Esophagus muscularis mucosa (tissue), 4 donors: ENCODE measurements around the gene TANC1. TPM values are rescaled to one million over a fixed set of nuclear protein-coding genes. Genes with fewer than 3 reads are reported as not detected.
A peak's percentile ranks its signal among the peaks of the same experiment; 100 is the strongest.

Experiments
- DNase-seq: peaks from one replicate; pipeline ENCODE4 v3.0.0-alpha.2; 2017; ENCODE audit errors: extremely low spot score
- H3K27ac ChIP-seq, 4 donors: fragments of 200-600 bp; sonication (generic); replicated peaks in 1 of 4; 1 replicate in 3 of 4; 2 replicates in 1 of 4; pipeline ENCODE4 v1.5.1; 2016 to 2019; ENCODE audit warnings: mild to moderate bottlenecking in 1 of 4
- H3K27me3 ChIP-seq, 4 donors: fragments of 200-600 bp; sonication (generic); one replicate each; pipeline versions ENCODE4 v1.5.1 to v1.6.0; 2016 to 2019
- H3K36me3 ChIP-seq, 4 donors: fragments of 200-600 bp; sonication (generic); one replicate each; pipeline ENCODE4 v1.5.1; 2016 to 2019
- H3K4me1 ChIP-seq, 4 donors: fragments of 200-600 bp; sonication (generic); one replicate each; pipeline ENCODE4 v1.5.1; 2016 to 2019
- H3K4me3 ChIP-seq, 4 donors: fragments of 200-600 bp; sonication (generic); 1 replicate in 2 of 4; 2 replicates in 2 of 4; pipeline ENCODE4 v1.5.1; 2016 to 2019; ENCODE audit warnings: mild to moderate bottlenecking in 4 of 4, moderate library complexity in 1 of 4
- H3K9me3 ChIP-seq, 4 donors: fragments of 200-600 bp; sonication (generic); 1 replicate in 3 of 4; 2 replicates in 1 of 4; pipeline ENCODE4 v1.5.1; 2016 to 2019
- CTCF ChIP-seq, 3 experiments: fragments of 200-600 bp in 2 of 3; fragments of 450-650 bp in 1 of 3; sonication (generic) in 2 of 3; IDR thresholded peaks; one replicate each; pipeline ENCODE4 v1.5.1; 2017 to 2019; ENCODE audit warnings: antibody characterized with exemption in 3 of 3, mild to moderate bottlenecking in 2 of 3, moderate library complexity in 1 of 3
- EP300 ChIP-seq: sonication (generic); formaldehyde crosslinking; IDR thresholded peaks from one replicate; pipeline ENCODE4 v1.6.1; 2017; ENCODE audit warnings: antibody characterized with exemption
- POLR2A ChIP-seq: fragments of 450-650 bp; IDR thresholded peaks from one replicate; pipeline ENCODE4 v1.6.1; 2017; ENCODE audit warnings: antibody characterized with exemption, moderate library complexity, mild to moderate bottlenecking, low read depth
- POLR2AphosphoS5 ChIP-seq, 2 donors: sonication (generic); formaldehyde crosslinking; IDR thresholded peaks; one replicate each; pipeline ENCODE4 v1.6.1; 2017; ENCODE audit warnings: antibody characterized with exemption in 2 of 2
- WGBS: methylation state at CpG from one replicate; pipeline ENCODE4 v1.1.5; 2018; 5-methylcytosine and 5-hydroxymethylcytosine counted together
- intact Hi-C: fragments of 100-400 bp; cut with DNase I; formaldehyde crosslinking; loops from one replicate; pipeline ENCODE4 v1.15.1; 2023
- total RNA-seq, 4 donors: library from RNA; depleted of rRNA; stranded (reverse); fragments of >200 nt; gene quantifications; one replicate each; pipeline versions ENCODE4 v1.1.0 to v1.2.1, GENCODE V29; 2016

TANC1 gene
- total RNA-seq, 4 donors from 2014 or later = 34.3 to 54.0 (median 52.9) TPM

DNA sequence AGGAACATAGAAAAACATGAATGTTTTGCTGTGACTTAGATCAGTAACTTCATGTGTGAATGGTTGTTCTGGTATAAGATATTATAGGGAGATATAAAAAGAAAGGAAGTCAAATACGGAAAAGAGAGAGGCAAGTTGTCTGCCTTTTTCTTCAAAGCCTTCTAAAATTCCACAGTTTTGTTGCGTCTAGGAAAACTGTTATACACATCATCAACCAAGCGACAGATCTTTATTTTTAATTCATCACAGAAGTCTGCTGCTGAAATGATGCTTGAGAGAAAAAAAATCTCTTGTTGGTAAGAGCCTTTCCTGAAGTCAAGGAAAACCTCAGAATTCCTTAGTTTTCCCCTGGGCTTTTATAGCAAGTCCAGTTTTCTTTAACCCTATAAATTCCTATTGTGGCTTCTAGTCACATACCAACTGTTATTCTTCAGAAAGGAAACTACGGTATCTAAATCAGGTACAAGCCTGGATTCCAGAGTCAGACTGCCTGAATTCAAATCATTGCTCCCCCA, 36.3 kb upstream of the TANC1 start:
- 76% methylated on average over 4 of the region's 4 CpGs for WGBS
- DNase-seq = no peak
- H3K27me3 ChIP-seq = no peaks in the 10 kb centered on the region
- no peak for TF ChIP-seq POLR2A
- TF ChIP-seq EP300 = no peak
- TF ChIP-seq CTCF (IDR thresholded peaks at IDR 0.05) = no peak
- TF ChIP-seq POLR2AphosphoS5 (IDR thresholded peaks at IDR 0.05) = no peak
- H3K4me1 ChIP-seq = peaks cover 0 to 6% (median 2%) of the 10 kb centered on the region in 4 donors
- H3K9me3 ChIP-seq = peaks cover 0 to 10% (median 0%) of the 10 kb centered on the region in 4 donors
- no peak overlapping the region for H3K27ac ChIP-seq
- H3K4me3 ChIP-seq = no peak overlapping the region
- H3K36me3 ChIP-seq = no peaks in the 10 kb centered on the region
- intact Hi-C loops = no loop called here

DNA sequence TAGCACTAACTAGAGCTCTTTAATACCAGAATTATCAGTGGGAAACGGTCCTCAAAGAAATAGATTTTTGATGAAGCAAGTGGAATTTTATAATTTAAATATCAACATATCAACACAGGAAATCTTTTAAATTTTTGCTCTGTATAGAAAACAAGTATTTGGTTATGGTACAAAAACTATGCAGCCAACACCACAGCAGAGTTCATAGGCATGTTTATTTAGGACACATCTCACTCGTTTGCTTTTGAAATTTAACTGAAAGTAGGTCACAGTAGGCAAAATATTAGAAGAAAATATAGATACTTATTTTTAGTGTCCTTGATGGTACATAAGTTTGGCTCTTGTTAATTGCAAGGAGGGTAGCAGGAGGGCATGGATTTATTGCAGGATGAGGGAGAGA, 34.3 kb upstream of the TANC1 start:
- TF ChIP-seq POLR2A = no peak
- intact Hi-C loops = no loop called here
- 77% methylated on average over 2 of the region's 2 CpGs for WGBS

DNA sequence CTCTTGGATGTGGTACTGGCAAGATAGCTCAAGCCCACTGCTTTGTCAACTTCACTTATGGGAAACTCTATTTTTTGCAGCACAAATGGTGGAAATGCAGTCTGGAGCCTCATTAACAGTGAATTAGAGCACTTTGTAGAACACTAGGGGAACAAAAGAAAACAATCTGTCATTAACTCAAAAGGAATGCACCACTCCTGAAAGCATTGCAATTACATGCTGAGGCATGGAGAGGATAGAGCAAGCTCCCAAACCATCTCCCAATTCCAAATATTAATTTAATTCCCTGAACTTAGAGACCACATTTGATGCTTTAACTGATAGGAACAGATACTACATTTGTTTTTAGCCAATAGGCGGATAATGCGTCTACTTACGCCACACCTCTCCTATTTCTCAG, 32.8 kb upstream of the TANC1 start:
- WGBS = 95% methylated on average over 3 of the region's 3 CpGs
- intact Hi-C loops = no loop called here
- TF ChIP-seq POLR2A = no peak
- TF ChIP-seq CTCF (IDR thresholded peaks at IDR 0.05) = no peak

More for the DNA sequence above, 34.3 kb upstream of the TANC1 start:
- Histone ChIP-seq H3K27me3 (no peaks in the 10 kb centered on the region), H3K27ac (no peak overlapping the region), H3K4me3 (no peak overlapping the region), H3K36me3 (no peaks in the 10 kb centered on the region), H3K4me1 (peaks cover 0 to 7% (median 2%) of the 10 kb centered on the region in 4 donors), H3K9me3 (peaks cover 0 to 7% (median 0%) of the 10 kb centered on the region in 4 donors)
- no peak for DNase-seq

DNA sequence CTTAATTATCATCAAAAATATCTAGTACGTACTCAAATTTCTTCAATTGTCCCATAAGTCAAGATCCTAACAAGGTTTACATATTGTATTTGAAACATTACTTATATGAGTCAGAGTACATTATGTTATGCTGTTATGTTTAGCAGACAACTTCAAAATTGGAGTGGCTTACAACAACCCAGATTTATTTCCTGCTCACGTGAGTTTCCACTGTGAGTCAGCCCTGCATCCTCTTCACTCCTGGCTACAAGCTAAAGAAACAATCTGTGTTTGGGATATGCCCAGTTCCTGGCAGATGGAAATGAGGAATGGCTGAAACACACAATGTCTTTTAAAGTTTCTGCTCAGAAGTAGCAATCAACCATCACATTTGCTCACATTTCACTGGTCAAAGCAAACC, 31.5 kb upstream of the TANC1 start:
- Histone ChIP-seq H3K9me3 (no peaks in the 10 kb centered on the region), H3K36me3 (no peaks in the 10 kb centered on the region), H3K4me1 (peaks cover 0 to 7% (median 2%) of the 10 kb centered on the region in 4 donors), H3K27ac (no peak overlapping the region), H3K27me3 (no peaks in the 10 kb centered on the region), H3K4me3 (no peak overlapping the region)
- WGBS = 43% methylated on average over 2 of the region's 2 CpGs
- intact Hi-C loops = no loop called here
- no peak for DNase-seq
- TF ChIP-seq POLR2A = no peak
- TF ChIP-seq POLR2AphosphoS5 (IDR thresholded peaks at IDR 0.05) = peak; percentile 59 to 72

More for the DNA sequence above, 32.8 kb upstream of the TANC1 start:
- no peaks in the 10 kb centered on the region for H3K27me3 ChIP-seq
- H3K4me3 ChIP-seq = no peak overlapping the region
- H3K9me3 ChIP-seq = no peaks in the 10 kb centered on the region
- no peak overlapping the region for H3K27ac ChIP-seq
- H3K36me3 ChIP-seq = no peaks in the 10 kb centered on the region
- peak; percentile 17 for DNase-seq
- H3K4me1 ChIP-seq = peaks cover 0 to 7% (median 2%) of the 10 kb centered on the region in 4 donors

DNA sequence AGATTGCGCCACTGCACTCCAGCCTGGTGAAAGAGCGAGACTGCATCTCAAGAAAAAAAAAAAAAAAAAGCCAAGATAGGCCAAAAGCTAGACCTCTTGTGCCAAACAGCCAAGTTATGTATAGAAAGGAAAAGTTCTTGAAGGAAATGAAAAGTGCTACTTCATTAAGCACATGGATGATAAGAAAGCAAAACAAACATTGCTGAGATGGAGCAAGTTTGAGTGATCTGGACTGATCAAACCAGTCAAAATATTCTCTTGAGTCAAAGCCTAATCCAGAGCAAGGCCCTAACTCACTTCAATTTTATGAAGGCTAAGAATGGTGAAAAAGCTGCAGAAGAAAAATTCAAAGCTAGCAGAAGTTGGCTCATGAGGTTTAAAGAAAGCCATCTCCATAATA, 28.1 kb upstream of the TANC1 start:
- Histone ChIP-seq H3K4me1 (peaks cover 0 to 7% (median 2%) of the 10 kb centered on the region in 4 donors), H3K27me3 (no peaks in the 10 kb centered on the region), H3K9me3 (no peaks in the 10 kb centered on the region), H3K4me3 (no peak overlapping the region), H3K27ac (no peak overlapping the region), H3K36me3 (no peaks in the 10 kb centered on the region)
- 93% methylated on average over 2 of the region's 2 CpGs for WGBS
- DNase-seq = no peak
- TF ChIP-seq POLR2A = no peak
- TF ChIP-seq EP300 = no peak
- no peak for TF ChIP-seq POLR2AphosphoS5 (IDR thresholded peaks at IDR 0.05)
- no peak for TF ChIP-seq CTCF (IDR thresholded peaks at IDR 0.05)
- intact Hi-C loops = no loop called here

- TF ChIP-seq CTCF (IDR thresholded peaks at IDR 0.05) = no peak
- TF ChIP-seq POLR2AphosphoS5 (IDR thresholded peaks at IDR 0.05) = no peak
- no peak for TF ChIP-seq POLR2A
- TF ChIP-seq EP300 = no peak
- intact Hi-C loops = no loop called here
- no peak overlapping the region for H3K27ac ChIP-seq
- 92% methylated on average over 4 of the region's 4 CpGs for WGBS
- H3K4me3 ChIP-seq = no peak overlapping the region
- no peak for DNase-seq
- no peaks in the 10 kb centered on the region for H3K4me1 ChIP-seq
- no peaks in the 10 kb centered on the region for H3K36me3 ChIP-seq
- no peaks in the 10 kb centered on the region for H3K27me3 ChIP-seq
- no peaks in the 10 kb centered on the region for H3K9me3 ChIP-seq
Observed at GRCh38 chr2:158943973-158944372, 24.5 kb upstream of the TANC1 start.
